Breast epithelium (tissue), 3 donors: ENCODE measurements around the gene CYSTM1.

Source experiments
- CTCF ChIP-seq, 3 donors: fragments of 450-650 bp; IDR thresholded peaks; one replicate each; pipeline ENCODE4 v1.5.1; 2016 to 2017; ENCODE audit warnings: antibody characterized with exemption in 3 of 3, mild to moderate bottlenecking in 3 of 3, moderate library complexity in 3 of 3
- POLR2AphosphoS5 ChIP-seq, 3 donors: sonication (generic); formaldehyde crosslinking; IDR thresholded peaks; one replicate each; pipeline ENCODE4 v1.6.1; 2017; ENCODE audit warnings: antibody characterized with exemption in 3 of 3

DNA sequence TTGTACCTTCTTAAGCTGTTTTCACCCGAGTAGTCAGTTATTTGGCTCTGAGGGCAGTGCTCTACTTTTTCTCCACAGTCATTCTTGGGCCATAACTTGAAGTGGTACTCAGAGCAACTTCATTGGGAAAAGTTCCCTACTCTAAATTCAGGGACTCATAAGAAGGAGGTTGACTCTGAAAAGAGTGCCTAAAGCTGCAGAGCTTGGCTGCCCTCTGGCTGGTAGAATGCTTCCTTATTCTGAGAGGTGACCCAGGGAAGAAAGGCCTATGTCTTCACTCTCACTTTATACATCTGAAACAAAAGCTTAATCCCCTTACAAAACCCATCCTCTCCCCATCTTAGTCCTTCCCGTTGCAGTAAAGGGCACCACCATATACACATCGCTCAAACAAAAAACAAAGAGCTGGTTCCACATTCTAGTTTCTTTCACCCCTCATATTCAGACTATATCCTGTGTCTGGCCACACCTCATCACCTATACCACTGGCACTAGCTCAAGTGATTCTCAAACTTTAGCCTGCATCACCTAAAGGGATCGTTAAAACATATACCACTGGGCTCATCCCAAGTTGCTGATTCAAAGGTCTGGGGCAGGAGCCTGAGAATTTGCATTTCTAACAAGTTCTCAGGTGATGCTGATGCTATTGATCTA is 41.3 kb upstream of the CYSTM1 start:
- TF ChIP-seq POLR2AphosphoS5 (IDR thresholded peaks at IDR 0.05) (no peak), CTCF (IDR thresholded peaks at IDR 0.05) (no peak)
